Peyer's patch (tissue), 4 donors: ENCODE measurements around the gene TLK1.

Experiments
- CTCF ChIP-seq, 6 experiments: fragments of 450-650 bp in 4 of 6; fragments of 200-600 bp in 2 of 6; sonication (generic) in 1 of 6; IDR thresholded peaks; one replicate each; pipeline ENCODE4 v1.5.1; 2017 to 2019; ENCODE audit warnings: antibody characterized with exemption in 6 of 6, mild to moderate bottlenecking in 3 of 6, moderate library complexity in 1 of 6
- POLR2A ChIP-seq, 2 donors: fragments of 450-650 bp; IDR thresholded peaks; one replicate each; pipeline ENCODE4 v1.5.1; 2017; ENCODE audit warnings: antibody characterized with exemption in 2 of 2, mild to moderate bottlenecking in 2 of 2, moderate library complexity in 2 of 2

- TF ChIP-seq CTCF (IDR thresholded peaks at IDR 0.05) (no peak), POLR2A (IDR thresholded peaks at IDR 0.05) (no peak)
Observed at GRCh38 chr2:170943041-170943440, 217.7 kb downstream of the TLK1 start.
